PFSK-1 (cell line): ENCODE results near the gene SPESP1.

Source experiments
- FOXP2 ChIP-seq: optimal IDR thresholded peaks from 2 replicates; pipeline ENCODE3; 2011; ENCODE audit warnings: borderline replicate concordance, control low read depth, inconsistent platforms; ENCODE audit not compliant: insufficient read depth; ENCODE audit errors: extremely low read length, extremely low read depth
- POLR2AphosphoS5 ChIP-seq: IDR thresholded peaks from 2 replicates; pipeline ENCODE4 v1.6.1; 2012; ENCODE audit warnings: low read depth, mild to moderate bottlenecking, control low read depth, low read length, moderate library complexity
- SIN3A ChIP-seq: IDR thresholded peaks from 2 replicates; pipeline ENCODE4 v1.6.1; 2012; ENCODE audit warnings: mild to moderate bottlenecking, low read length, moderate library complexity, borderline replicate concordance; ENCODE audit not compliant: insufficient read depth
- TAF1 ChIP-seq: IDR thresholded peaks from 2 replicates; pipeline ENCODE4 v1.6.1; 2012; ENCODE audit warnings: low read length, control low read depth, borderline replicate concordance; ENCODE audit not compliant: insufficient read depth
- TF ChIP-seq, protein P1 (sequence below), 2 experiments: IDR thresholded peaks; 2 replicates each; pipeline versions ENCODE4 v1.6.1 to v1.8.0; 2011 to 2012; ENCODE audit warnings: low read depth in 2 of 2, low read length in 2 of 2, control low read depth in 1 of 2, inconsistent platforms in 1 of 2, mild to moderate bottlenecking in 1 of 2, moderate library complexity in 1 of 2; ENCODE audit not compliant: insufficient read depth in 1 of 2

The SPESP1 gene

DNA sequence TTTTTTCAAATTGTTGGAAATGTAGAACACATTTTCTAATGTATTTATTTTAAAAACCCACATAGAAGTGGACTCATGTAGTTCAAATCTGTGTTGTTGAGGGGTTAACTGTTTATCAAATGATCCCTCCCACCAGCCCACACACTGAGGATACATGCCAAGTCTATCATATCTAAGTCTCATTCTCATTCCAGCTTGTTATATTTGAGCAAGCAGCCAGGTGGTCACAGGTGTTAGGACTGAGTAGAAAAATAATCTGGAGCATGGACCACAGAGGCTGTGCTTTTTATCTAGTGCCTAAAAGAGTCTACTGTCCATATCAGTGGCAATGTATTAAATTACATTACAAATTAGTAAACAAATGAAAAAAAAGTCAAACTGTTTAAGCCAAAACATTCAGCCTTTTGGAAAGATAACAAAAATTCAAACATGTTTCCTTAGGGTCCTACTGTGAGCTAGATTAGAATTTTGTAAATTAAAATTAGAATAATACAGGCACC, 20.7 kb upstream of the SPESP1 start:
- TF ChIP-seq, protein P1, sequence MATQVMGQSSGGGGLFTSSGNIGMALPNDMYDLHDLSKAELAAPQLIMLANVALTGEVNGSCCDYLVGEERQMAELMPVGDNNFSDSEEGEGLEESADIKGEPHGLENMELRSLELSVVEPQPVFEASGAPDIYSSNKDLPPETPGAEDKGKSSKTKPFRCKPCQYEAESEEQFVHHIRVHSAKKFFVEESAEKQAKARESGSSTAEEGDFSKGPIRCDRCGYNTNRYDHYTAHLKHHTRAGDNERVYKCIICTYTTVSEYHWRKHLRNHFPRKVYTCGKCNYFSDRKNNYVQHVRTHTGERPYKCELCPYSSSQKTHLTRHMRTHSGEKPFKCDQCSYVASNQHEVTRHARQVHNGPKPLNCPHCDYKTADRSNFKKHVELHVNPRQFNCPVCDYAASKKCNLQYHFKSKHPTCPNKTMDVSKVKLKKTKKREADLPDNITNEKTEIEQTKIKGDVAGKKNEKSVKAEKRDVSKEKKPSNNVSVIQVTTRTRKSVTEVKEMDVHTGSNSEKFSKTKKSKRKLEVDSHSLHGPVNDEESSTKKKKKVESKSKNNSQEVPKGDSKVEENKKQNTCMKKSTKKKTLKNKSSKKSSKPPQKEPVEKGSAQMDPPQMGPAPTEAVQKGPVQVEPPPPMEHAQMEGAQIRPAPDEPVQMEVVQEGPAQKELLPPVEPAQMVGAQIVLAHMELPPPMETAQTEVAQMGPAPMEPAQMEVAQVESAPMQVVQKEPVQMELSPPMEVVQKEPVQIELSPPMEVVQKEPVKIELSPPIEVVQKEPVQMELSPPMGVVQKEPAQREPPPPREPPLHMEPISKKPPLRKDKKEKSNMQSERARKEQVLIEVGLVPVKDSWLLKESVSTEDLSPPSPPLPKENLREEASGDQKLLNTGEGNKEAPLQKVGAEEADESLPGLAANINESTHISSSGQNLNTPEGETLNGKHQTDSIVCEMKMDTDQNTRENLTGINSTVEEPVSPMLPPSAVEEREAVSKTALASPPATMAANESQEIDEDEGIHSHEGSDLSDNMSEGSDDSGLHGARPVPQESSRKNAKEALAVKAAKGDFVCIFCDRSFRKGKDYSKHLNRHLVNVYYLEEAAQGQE (IDR thresholded peaks at IDR 0.05; ENCODE audit: insufficient read depth in 1 of 2, low read depth in 2 of 2, low read length in 2 of 2), result no peak
- TF ChIP-seq TAF1 (no peak), FOXP2 (no peak), POLR2AphosphoS5 (no peak), SIN3A (no peak)

DNA sequence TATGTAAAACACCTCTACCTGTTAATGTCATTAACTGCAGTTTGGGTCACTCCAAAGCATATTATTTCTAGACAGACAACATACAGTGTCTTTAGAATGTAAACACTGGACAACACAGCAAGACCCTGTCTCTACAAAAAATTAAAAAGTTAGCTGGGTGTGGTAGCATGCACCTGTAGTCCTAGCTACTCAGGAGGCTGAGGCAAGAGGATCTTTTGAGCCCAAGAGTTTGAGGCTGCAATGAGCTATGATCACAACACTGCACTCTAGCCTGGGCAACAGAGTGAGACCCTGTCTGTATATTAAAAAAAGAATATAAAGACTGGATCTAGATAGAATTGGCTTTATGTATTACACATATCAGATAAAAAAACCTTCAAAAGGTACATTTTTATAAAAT, 20.0 kb upstream of the SPESP1 start:
- no peak for TF ChIP-seq SIN3A
- TF ChIP-seq, protein P1 (IDR thresholded peaks at IDR 0.05; ENCODE audit: insufficient read depth in 1 of 2, low read depth in 2 of 2, low read length in 2 of 2), result no peak
- no peak for TF ChIP-seq FOXP2
- TF ChIP-seq POLR2AphosphoS5, result no peak
- no peak for TF ChIP-seq TAF1

DNA sequence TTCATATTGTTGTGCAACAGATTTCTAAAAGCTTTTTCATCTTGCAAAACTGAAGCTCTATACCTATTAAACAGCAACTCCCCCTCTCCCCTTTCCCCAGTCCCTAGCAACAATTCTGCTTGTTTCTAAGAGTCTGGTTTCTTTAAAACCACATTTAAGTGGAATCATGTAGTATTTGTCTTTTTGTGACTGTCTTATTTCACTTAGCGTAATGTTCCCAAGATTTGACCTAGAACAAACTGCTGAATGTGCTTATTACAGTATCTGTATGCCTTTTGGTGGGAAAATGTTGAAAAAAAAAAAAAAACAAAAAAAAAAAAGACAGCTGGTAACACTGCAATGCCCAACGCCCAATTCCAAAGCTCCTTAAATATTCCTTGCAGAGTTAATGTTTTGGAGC, 19.5 kb upstream of the SPESP1 start:
- TF ChIP-seq TAF1, result no peak
- TF ChIP-seq, protein P1 (IDR thresholded peaks at IDR 0.05; ENCODE audit: insufficient read depth in 1 of 2, low read depth in 2 of 2, low read length in 2 of 2), result no peak

DNA sequence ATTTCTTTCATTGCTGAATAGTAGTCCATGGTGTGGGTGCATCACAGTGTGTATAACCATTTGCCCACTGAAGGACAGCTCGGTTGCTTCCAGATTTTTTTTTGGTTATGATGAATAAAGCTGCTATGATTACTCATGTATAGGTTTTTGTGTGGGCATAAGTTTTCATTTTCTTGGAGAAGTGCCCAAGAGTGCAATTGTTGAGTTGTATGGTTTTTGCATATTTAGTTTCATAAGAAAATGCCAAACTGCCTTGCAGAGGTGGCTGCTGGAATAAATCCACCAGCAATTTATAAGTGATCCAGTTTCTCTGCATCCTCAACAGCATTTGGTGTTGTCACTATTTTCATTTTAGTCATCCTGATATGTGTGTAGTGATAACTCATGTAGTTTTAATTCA, 8.4 kb upstream of the SPESP1 start:
- TF ChIP-seq POLR2AphosphoS5, result no peak
- TF ChIP-seq, protein P1 (IDR thresholded peaks at IDR 0.05; ENCODE audit: insufficient read depth in 1 of 2, low read depth in 2 of 2, low read length in 2 of 2), result no peak
- TF ChIP-seq TAF1, result no peak
- TF ChIP-seq SIN3A, result no peak
- no peak for TF ChIP-seq FOXP2

DNA sequence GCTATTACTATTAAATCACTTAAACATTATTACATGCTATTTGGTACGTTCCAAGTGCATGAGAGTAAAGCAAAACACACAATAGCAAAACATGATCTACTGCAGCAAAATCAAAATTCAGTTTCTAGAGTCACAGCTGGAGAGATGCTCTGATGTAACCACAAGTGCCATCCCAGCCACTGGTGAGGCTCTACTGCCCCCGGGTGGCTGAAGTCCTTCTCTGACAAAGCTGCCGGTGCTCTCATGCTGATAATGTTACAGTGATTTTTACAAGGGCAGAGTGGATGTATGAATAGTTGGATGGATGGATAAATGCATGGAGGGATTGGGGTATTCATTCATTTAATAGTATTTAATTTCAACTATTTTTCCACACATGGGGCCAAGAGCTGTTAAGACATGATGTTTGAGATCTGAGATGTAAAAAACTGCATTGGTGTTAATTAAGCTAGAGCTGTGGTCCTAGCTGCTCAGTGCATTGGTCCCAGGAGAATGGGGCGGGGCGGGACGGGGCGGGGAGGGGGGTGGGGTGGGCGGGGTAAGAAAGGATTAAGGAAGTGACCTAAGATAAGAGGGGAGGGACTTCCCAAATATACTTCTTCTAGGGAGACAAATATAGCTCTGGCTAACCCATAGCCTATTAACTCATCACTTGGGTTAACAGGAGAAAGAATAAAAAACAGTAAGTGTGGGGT, 5.3 kb upstream of the SPESP1 start:
- TF ChIP-seq SIN3A (no peak), POLR2AphosphoS5 (no peak), TAF1 (no peak), FOXP2 (no peak)
- TF ChIP-seq, protein P1 (IDR thresholded peaks at IDR 0.05; ENCODE audit: insufficient read depth in 1 of 2, low read depth in 2 of 2, low read length in 2 of 2), result no peak
